Astrocyte (in vitro differentiated cells and primary cell): ENCODE data around the gene BCR. TPM values are rescaled to one million over a fixed set of nuclear protein-coding genes. Genes with fewer than 3 reads are reported as not detected.

ENCODE experiments used
- DNase-seq: peaks from one replicate; pipeline ENCODE4 v3.0.0-alpha.2; 2010; ENCODE audit warnings: low read depth
- FAIRE-seq: peaks from 2 replicates; lab custom pipeline; 2011; peaks lifted over from hg19 to GRCh38; lab: Jason Lieb, UNC
- H2AFZ ChIP-seq: 2 replicates; pipeline ENCODE4 v1.6.0; 2012; ENCODE audit warnings: low read depth, low read length, inconsistent platforms
- H3K27ac ChIP-seq: 2 replicates; pipeline ENCODE4 v1.5.1; 2011; ENCODE audit warnings: low read depth, low read length, inconsistent platforms
- H3K27me3 ChIP-seq: 2 replicates; pipeline ENCODE4 v1.6.0; 2011; ENCODE audit warnings: low read length, inconsistent platforms; ENCODE audit not compliant: insufficient read depth
- H3K36me3 ChIP-seq: 2 replicates; pipeline ENCODE4 v1.5.1; 2011; ENCODE audit warnings: low read length, inconsistent platforms; ENCODE audit not compliant: insufficient read depth
- H3K4me1 ChIP-seq: 2 replicates; pipeline ENCODE4 v1.5.1; 2011; ENCODE audit warnings: low read length, inconsistent platforms; ENCODE audit not compliant: insufficient read depth
- H3K4me2 ChIP-seq: 2 replicates; pipeline ENCODE4 v1.6.0; 2012; ENCODE audit warnings: low read length, inconsistent platforms
- H3K4me3 ChIP-seq: 2 replicates; pipeline ENCODE4 v1.5.1; 2011; ENCODE audit warnings: low read depth, mild to moderate bottlenecking, low read length, inconsistent platforms; ENCODE audit not compliant: insufficient read depth
- H3K79me2 ChIP-seq: 2 replicates; pipeline ENCODE4 v1.6.0; 2012; ENCODE audit warnings: mild to moderate bottlenecking, low read length, inconsistent platforms; ENCODE audit not compliant: insufficient read depth
- H3K9ac ChIP-seq: 2 replicates; pipeline ENCODE4 v1.6.0; 2012; ENCODE audit warnings: mild to moderate bottlenecking, low read length, inconsistent platforms
- H3K9me3 ChIP-seq: 2 replicates; pipeline ENCODE4 v1.5.1; 2012; ENCODE audit warnings: low read depth, mild to moderate bottlenecking, low read length, inconsistent platforms; ENCODE audit not compliant: insufficient read depth
- H4K20me1 ChIP-seq: 2 replicates; pipeline ENCODE4 v1.6.0; 2012; ENCODE audit warnings: low read length, inconsistent platforms; ENCODE audit not compliant: insufficient read depth
- H3K27ac Mint-ChIP-seq: one replicate; pipeline ENCODE4 v1.8.0; 2021; ENCODE audit warnings: mild to moderate bottlenecking, mixed read lengths; ENCODE audit not compliant: unreplicated experiment
- H3K27me3 Mint-ChIP-seq: one replicate; pipeline ENCODE4 v1.8.0; 2021; ENCODE audit warnings: low read depth, mixed read lengths; ENCODE audit not compliant: unreplicated experiment
- H3K36me3 Mint-ChIP-seq: one replicate; pipeline ENCODE4 v1.8.0; 2021; ENCODE audit warnings: low read depth, mixed read lengths; ENCODE audit not compliant: unreplicated experiment
- H3K4me1 Mint-ChIP-seq: one replicate; pipeline ENCODE4 v1.8.0; 2021; ENCODE audit warnings: low read depth, mixed read lengths; ENCODE audit not compliant: unreplicated experiment
- H3K4me3 Mint-ChIP-seq: one replicate; pipeline ENCODE4 v1.8.0; 2021; ENCODE audit warnings: mild to moderate bottlenecking, moderate library complexity, mixed read lengths; ENCODE audit not compliant: unreplicated experiment
- H3K9me3 Mint-ChIP-seq: one replicate; pipeline ENCODE4 v1.8.0; 2021; ENCODE audit warnings: mild to moderate bottlenecking, mixed read lengths; ENCODE audit not compliant: unreplicated experiment
- CTCF ChIP-seq: IDR thresholded peaks from 2 replicates; pipeline ENCODE4 v1.5.1; 2011; ENCODE audit warnings: low read depth, mild to moderate bottlenecking, inconsistent platforms, low read length, moderate library complexity; ENCODE audit not compliant: insufficient read depth
- EZH2 ChIP-seq: IDR thresholded peaks from 2 replicates; pipeline ENCODE4 v1.6.1; 2012; ENCODE audit warnings: mild to moderate bottlenecking, low read length, inconsistent platforms; ENCODE audit not compliant: insufficient read depth
- total RNA-seq: library from RNA; stranded (reverse); gene quantifications from 2 replicates; pipeline ENCODE4 v1.2.1, GENCODE V29; 2021

BCR gene
- total RNA-seq, 1 donor from 2014 or later: 48.9 TPM

- no peak overlapping the region for H3K4me3 Mint-ChIP-seq
- TF ChIP-seq EZH2 (no peak), CTCF (no peak)
- Histone ChIP-seq H3K27ac (no peak overlapping the region), H2AFZ (no peak overlapping the region), H3K27me3 (no peaks in the 10 kb centered on the region), H3K4me3 (no peak overlapping the region), H3K4me2 (no peak overlapping the region), H3K9me3 (no peaks in the 10 kb centered on the region), H4K20me1 (no peaks in the 10 kb centered on the region), H3K36me3 (no peaks in the 10 kb centered on the region), H3K9ac (no peak overlapping the region), H3K4me1 (no peaks in the 10 kb centered on the region), H3K79me2 (no peaks in the 10 kb centered on the region)
- H3K4me1 Mint-ChIP-seq: no peaks in the 10 kb centered on the region
- peaks cover 26% of the 10 kb centered on the region for H3K27me3 Mint-ChIP-seq
- no peaks in the 10 kb centered on the region for H3K9me3 Mint-ChIP-seq
- FAIRE-seq (no peak), DNase-seq (no peak)
- H3K36me3 Mint-ChIP-seq: no peaks in the 10 kb centered on the region
- no peak overlapping the region for H3K27ac Mint-ChIP-seq
Observed at GRCh38 chr22:23166042-23166831, 14.1 kb upstream of the BCR start.

- no peaks in the 10 kb centered on the region for H3K9me3 Mint-ChIP-seq
- Histone ChIP-seq H3K9me3 (no peaks in the 10 kb centered on the region), H3K9ac (no peak overlapping the region), H3K4me2 (no peak overlapping the region), H3K79me2 (no peaks in the 10 kb centered on the region), H3K4me3 (no peak overlapping the region), H3K27ac (no peak overlapping the region), H2AFZ (no peak overlapping the region), H3K4me1 (no peaks in the 10 kb centered on the region), H4K20me1 (no peaks in the 10 kb centered on the region), H3K27me3 (no peaks in the 10 kb centered on the region), H3K36me3 (no peaks in the 10 kb centered on the region)
- H3K4me1 Mint-ChIP-seq: no peaks in the 10 kb centered on the region
- H3K27ac Mint-ChIP-seq: no peak overlapping the region
- H3K4me3 Mint-ChIP-seq: no peak overlapping the region
- H3K27me3 Mint-ChIP-seq: peaks cover 26% of the 10 kb centered on the region
- H3K36me3 Mint-ChIP-seq: no peaks in the 10 kb centered on the region
- DNase-seq (no peak), FAIRE-seq (no peak)
- TF ChIP-seq EZH2: no peak
- no peak for TF ChIP-seq CTCF
Observed at GRCh38 chr22:23166841-23167616, 13.3 kb upstream of the BCR start.
